ENCODE results near the gene TRMU. TPM values are rescaled to one million over a fixed set of nuclear protein-coding genes. Genes with fewer than 3 reads are reported as not detected.

TRMU gene
- total and polyA plus RNA-seq, 4 donors = 11.3 to 66.4 (median 33.8) TPM

DNA sequence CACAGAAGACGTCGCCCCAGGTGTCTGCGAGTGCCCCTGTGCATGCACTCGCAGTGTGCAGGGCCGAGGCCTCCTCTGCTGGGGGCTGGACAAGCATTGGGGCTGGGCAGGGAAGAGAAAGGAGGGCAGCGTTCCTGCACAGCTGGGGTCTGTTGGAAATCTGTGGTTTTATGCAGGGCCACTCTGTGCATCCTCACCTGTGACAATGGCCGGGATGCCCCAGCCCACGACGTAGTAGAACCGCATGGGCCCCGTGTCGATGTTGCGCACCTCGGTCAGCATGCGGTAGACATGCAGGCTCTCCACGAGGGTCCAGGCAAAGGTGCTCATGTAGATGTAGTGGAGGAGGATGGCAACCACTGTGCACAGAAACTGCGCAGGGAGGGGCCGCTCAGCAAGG lies 37.2 kb downstream of the TRMU start:
- no peak for ATAC-seq (ENCODE audit: low FRiP score)
- intact Hi-C loops (cut with DNase I) = no loop called here
- H3K4me3 ChIP-seq (ENCODE audit: low read length in 2 of 2) = no peak overlapping the region
- no peaks in the 10 kb centered on the region for H3K4me1 ChIP-seq (ENCODE audit: control insufficient read depth in 1 of 2, insufficient read depth in 2 of 2, low read length in 2 of 2)
- H3K27ac ChIP-seq (ENCODE audit: low read depth in 1 of 2, low read length in 2 of 2) = no peak overlapping the region
- H3K36me3 ChIP-seq (ENCODE audit: control insufficient read depth in 1 of 2, insufficient read depth in 2 of 2, low read length in 1 of 2) = no peaks in the 10 kb centered on the region
- no peak for DNase-seq
- WGBS, 2 donors = 92 to 95% methylated on average over 18 of the region's 18 CpGs
- H3K9me3 ChIP-seq (ENCODE audit: control insufficient read depth, low read length) = peaks cover 4% of the 10 kb centered on the region
- no peaks in the 10 kb centered on the region for H3K27me3 ChIP-seq (ENCODE audit: control insufficient read depth in 1 of 2, insufficient read depth in 2 of 2, low read length in 1 of 2)

DNA sequence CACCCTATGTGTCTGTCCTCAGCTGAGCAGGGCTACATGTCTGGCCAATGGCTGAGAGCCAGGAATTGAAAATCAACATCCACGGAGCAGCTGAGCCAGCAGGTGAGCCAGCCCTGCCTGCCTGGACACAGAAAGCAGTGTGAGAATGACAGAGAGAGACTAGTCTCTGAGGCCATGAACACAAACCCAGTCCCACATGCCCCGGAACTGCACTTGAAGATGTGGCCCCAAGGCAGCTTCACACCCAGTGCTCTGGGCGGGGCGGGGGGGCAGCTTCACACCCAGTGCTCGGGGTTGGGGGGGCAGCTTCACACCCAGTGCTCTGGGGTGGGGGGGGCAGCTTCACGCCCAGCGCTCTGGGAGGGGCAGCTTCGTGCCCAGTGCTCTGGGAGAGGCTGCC lies 37.6 kb downstream of the TRMU start:
- ATAC-seq (ENCODE audit: low FRiP score) (no peak), DNase-seq (no peak)
- intact Hi-C loops (cut with DNase I) = no loop called here
- H3K36me3 ChIP-seq (ENCODE audit: control insufficient read depth in 1 of 2, insufficient read depth in 2 of 2, low read length in 1 of 2) = no peaks in the 10 kb centered on the region
- peaks cover 4% of the 10 kb centered on the region for H3K9me3 ChIP-seq (ENCODE audit: control insufficient read depth, low read length)
- H3K4me1 ChIP-seq (ENCODE audit: control insufficient read depth in 1 of 2, insufficient read depth in 2 of 2, low read length in 2 of 2) = no peaks in the 10 kb centered on the region
- no peak overlapping the region for H3K27ac ChIP-seq (ENCODE audit: low read depth in 1 of 2, low read length in 2 of 2)
- 78 to 80% methylated on average over 8 of the region's 8 CpGs for WGBS, 2 donors
- no peak overlapping the region for H3K4me3 ChIP-seq (ENCODE audit: low read length in 2 of 2)
- H3K27me3 ChIP-seq (ENCODE audit: control insufficient read depth in 1 of 2, insufficient read depth in 2 of 2, low read length in 1 of 2) = no peaks in the 10 kb centered on the region

DNA sequence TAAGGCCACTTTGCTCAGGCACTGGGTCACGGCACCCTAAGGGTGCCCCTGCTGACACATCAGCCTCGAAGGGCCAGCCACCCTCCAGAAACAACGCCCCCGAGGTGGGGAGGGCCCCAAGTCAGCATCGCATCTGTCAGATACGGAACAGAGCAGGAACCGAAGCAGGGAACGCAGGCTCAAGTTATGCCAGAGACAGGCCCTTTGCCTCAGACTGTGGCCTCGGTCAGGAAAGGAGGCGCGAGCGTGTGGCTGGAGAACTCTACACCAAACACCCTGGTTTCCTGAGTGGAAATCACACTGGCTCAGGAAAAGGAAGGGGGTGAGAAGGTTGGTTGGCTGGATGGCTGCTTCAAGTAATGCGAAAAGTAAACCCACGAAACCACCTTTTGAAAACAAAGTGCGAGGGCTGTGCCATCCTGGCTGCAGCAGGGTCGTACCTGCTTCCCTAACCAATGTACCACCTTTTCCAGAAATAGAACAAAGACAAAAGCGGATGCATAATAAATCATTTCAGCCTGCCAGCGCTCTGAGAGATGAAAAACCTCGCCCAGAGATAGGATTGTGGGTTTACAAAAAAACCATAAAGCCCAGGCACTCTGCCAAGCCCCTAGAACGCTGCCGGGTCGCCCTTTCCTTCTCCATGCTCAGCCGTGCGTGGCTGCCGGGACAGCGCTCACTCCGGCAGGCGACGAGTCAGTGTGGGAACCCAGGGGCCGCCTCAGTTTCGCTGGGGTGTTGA lies 38.6 kb downstream of the TRMU start:
- no peak overlapping the region for H3K27ac ChIP-seq (ENCODE audit: low read depth in 1 of 2, low read length in 2 of 2)
- no peak for DNase-seq
- 79 to 80% methylated on average over 31 of the region's 31 CpGs for WGBS, 2 donors
- peaks cover 4% of the 10 kb centered on the region for H3K9me3 ChIP-seq (ENCODE audit: control insufficient read depth, low read length)
- H3K4me3 ChIP-seq (ENCODE audit: low read length in 2 of 2) = no peak overlapping the region
- no peaks in the 10 kb centered on the region for H3K36me3 ChIP-seq (ENCODE audit: control insufficient read depth in 1 of 2, insufficient read depth in 2 of 2, low read length in 1 of 2)
- H3K27me3 ChIP-seq (ENCODE audit: control insufficient read depth in 1 of 2, insufficient read depth in 2 of 2, low read length in 1 of 2) = no peaks in the 10 kb centered on the region
- intact Hi-C loops (cut with DNase I) = no loop called here
- no peaks in the 10 kb centered on the region for H3K4me1 ChIP-seq (ENCODE audit: control insufficient read depth in 1 of 2, insufficient read depth in 2 of 2, low read length in 2 of 2)
- ATAC-seq (ENCODE audit: low FRiP score) = no peak

DNA sequence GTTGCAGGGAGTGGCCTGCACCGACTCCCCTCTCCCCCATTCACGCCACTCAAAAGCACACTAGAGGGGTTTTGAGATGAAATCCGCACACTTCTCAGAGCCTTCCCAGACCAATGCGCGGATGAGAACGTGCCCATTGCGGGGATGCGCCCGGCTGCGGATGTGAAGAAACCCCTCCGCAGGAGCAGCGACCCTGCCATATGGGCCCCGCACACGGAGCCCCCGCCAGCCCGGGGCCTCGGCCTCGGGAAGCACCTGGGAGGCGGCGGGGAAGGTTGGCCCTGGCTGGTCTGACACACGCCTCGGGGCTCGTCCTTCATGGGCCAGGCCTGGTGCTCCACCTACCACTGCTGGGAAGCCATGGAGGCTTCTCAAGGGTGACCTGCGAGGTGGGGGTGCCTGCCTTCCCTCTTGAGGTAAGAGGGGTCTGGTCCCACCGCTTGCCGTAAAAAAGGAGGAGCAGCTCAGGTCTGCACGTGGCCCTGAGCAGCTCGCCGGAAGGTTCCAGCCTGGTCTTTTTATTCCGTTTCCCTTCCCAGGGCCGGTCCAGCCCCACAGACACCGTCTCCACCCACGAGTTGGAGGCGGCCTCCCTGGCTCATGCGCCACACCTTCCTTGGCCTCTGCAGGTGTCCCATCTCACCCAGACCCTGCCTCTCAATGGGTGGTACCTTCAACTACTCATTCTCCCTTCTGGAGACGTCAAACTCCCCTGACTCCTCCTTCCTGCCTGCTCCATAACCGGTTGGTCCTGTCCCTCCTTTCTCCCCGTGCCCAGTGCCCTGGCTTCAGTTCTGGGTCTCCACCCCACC lies 39.4 kb downstream of the TRMU start:
- Histone ChIP-seq H3K27ac (ENCODE audit: low read depth in 1 of 2, low read length in 2 of 2) (no peak overlapping the region), H3K9me3 (ENCODE audit: control insufficient read depth, low read length) (peaks cover 4% of the 10 kb centered on the region), H3K4me1 (ENCODE audit: control insufficient read depth in 1 of 2, insufficient read depth in 2 of 2, low read length in 2 of 2) (no peaks in the 10 kb centered on the region), H3K36me3 (ENCODE audit: control insufficient read depth in 1 of 2, insufficient read depth in 2 of 2, low read length in 1 of 2) (no peaks in the 10 kb centered on the region), H3K4me3 (ENCODE audit: low read length in 2 of 2) (no peak overlapping the region), H3K27me3 (ENCODE audit: control insufficient read depth in 1 of 2, insufficient read depth in 2 of 2, low read length in 1 of 2) (no peaks in the 10 kb centered on the region)
- WGBS, 2 donors = 93 to 95% methylated on average over 38 of the region's 38 CpGs
- intact Hi-C loops (cut with DNase I) = no loop called here
- ATAC-seq (ENCODE audit: low FRiP score) = no peak
- no peak for DNase-seq

DNA sequence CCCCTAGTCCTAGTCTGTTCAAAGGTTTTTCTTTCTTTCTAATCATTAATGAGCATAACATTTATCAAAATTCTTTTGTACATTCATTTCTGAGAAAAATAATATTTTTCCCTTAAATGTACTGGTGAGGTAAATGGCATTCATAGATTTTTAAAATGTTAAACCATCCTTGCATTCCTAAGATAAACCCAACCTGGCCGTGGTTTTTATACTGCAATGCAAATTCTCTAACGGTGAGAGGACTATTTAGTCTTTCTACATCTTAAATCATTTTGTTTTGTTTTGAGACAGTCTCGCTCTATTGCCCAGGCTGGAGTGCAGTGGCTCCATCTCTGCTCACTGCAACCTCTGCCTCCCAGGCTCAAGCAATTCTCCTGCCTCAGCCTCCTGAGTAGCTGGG lies 40.6 kb downstream of the TRMU start:
- DNase-seq = no peak
- ATAC-seq (ENCODE audit: low FRiP score) = no peak
- no peak overlapping the region for H3K4me3 ChIP-seq (ENCODE audit: low read length in 2 of 2)
- no peaks in the 10 kb centered on the region for H3K27me3 ChIP-seq (ENCODE audit: control insufficient read depth in 1 of 2, insufficient read depth in 2 of 2, low read length in 1 of 2)
- intact Hi-C loops (cut with DNase I) = no loop called here
- H3K36me3 ChIP-seq (ENCODE audit: control insufficient read depth in 1 of 2, insufficient read depth in 2 of 2, low read length in 1 of 2) = no peaks in the 10 kb centered on the region
- no peaks in the 10 kb centered on the region for H3K4me1 ChIP-seq (ENCODE audit: control insufficient read depth in 1 of 2, insufficient read depth in 2 of 2, low read length in 2 of 2)
- WGBS, 2 donors = 93 to 96% methylated on average over 3 of the region's 3 CpGs
- peaks cover 4% of the 10 kb centered on the region for H3K9me3 ChIP-seq (ENCODE audit: control insufficient read depth, low read length)
- H3K27ac ChIP-seq (ENCODE audit: low read depth in 1 of 2, low read length in 2 of 2) = no peak overlapping the region

DNA sequence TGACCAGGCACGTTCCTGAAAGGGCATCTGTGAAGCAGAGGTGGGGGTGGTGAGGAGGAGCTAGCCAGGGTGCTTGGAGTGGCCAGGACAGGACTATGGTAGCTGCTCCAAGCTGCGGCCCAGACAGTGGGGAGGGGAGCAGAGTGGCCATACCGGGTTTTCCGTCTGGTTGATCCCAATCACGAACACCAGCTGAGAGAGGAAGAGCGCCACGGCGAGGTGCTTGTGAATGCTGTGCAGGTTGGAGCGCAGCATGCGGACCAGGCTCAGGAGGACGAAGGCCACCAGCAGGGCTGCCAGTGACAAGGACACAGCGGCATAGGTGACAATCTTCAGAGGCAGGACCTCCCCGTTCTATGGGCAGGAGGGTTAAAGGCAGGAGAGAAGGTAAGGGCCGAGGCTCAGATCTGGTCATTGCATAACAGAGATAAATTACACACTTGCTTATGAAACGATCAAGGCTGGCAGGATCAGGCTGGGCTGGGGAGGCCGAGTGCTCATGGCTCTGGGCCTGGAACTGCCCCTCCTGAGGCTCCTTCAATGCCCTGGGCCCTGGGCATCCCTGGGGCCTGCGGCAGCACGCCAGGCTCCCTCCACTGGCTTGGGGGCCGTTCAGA lies 41.5 kb downstream of the TRMU start:
- no peak overlapping the region for H3K4me3 ChIP-seq (ENCODE audit: low read length in 2 of 2)
- H3K9me3 ChIP-seq (ENCODE audit: control insufficient read depth, low read length) = peaks cover 4% of the 10 kb centered on the region
- ATAC-seq (ENCODE audit: low FRiP score) (no peak), DNase-seq (no peak)
- intact Hi-C loops (cut with DNase I) = no loop called here
- H3K36me3 ChIP-seq (ENCODE audit: control insufficient read depth in 1 of 2, insufficient read depth in 2 of 2, low read length in 1 of 2) = no peaks in the 10 kb centered on the region
- H3K27ac ChIP-seq (ENCODE audit: low read depth in 1 of 2, low read length in 2 of 2) = no peak overlapping the region
- WGBS, 2 donors = 93 to 95% methylated on average over 19 of the region's 19 CpGs
- no peaks in the 10 kb centered on the region for H3K27me3 ChIP-seq (ENCODE audit: control insufficient read depth in 1 of 2, insufficient read depth in 2 of 2, low read length in 1 of 2)
- no peaks in the 10 kb centered on the region for H3K4me1 ChIP-seq (ENCODE audit: control insufficient read depth in 1 of 2, insufficient read depth in 2 of 2, low read length in 2 of 2)

DNA sequence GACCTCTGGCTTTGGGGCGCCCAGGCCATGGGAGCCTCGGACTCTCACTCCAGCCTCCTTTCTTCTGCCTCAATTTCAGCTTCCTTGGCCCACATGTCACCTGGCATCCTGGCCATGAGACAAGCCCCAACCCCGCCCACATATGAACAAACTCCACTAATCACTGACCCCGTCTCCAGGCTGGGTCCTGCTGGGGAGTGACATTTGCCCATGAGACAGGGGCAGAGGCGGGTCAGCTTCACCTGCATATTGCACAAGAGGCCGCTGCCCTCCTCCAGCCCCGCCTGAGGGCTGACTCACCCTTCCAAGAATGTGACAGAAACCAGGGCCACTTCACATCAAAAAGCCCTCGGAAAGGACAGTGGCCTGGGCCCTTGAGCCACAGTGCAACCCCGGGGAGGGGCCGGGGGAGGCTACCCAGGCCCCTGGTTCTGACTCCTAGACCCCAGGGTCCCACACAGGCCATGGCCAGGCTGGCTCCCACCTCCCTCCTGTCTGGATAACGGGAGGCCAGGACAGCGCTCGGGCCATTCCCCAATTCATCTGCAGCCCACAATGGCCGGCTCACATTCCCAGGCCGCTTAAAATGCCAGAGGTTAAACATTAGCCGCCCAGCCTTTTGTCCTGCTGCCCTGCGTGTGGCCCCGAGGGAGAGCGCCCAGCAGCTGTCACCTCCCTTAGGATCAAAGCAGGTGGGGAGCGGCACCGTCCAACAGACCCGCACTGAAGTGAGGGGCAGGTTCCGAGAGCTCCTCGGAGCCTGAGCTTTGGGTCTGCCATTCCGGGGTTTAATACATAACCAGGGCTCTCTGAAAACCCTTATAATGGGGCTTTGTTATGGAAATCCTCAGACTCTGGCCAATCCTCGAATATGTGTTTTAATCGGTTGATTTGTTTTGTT lies 42.3 kb downstream of the TRMU start:
- H3K9me3 ChIP-seq (ENCODE audit: control insufficient read depth, low read length) = peaks cover 4% of the 10 kb centered on the region
- H3K27ac ChIP-seq (ENCODE audit: low read depth in 1 of 2, low read length in 2 of 2) = no peak overlapping the region
- DNase-seq (no peak), ATAC-seq (ENCODE audit: low FRiP score) (no peak)
- H3K27me3 ChIP-seq (ENCODE audit: control insufficient read depth in 1 of 2, insufficient read depth in 2 of 2, low read length in 1 of 2) = no peaks in the 10 kb centered on the region
- H3K36me3 ChIP-seq (ENCODE audit: control insufficient read depth in 1 of 2, insufficient read depth in 2 of 2, low read length in 1 of 2) = no peaks in the 10 kb centered on the region
- WGBS, 2 donors = 83 to 86% methylated on average over 26 to 27 of the region's 27 CpGs
- intact Hi-C loops (cut with DNase I) = no loop called here
- no peak overlapping the region for H3K4me3 ChIP-seq (ENCODE audit: low read length in 2 of 2)
- no peaks in the 10 kb centered on the region for H3K4me1 ChIP-seq (ENCODE audit: control insufficient read depth in 1 of 2, insufficient read depth in 2 of 2, low read length in 2 of 2)

DNA sequence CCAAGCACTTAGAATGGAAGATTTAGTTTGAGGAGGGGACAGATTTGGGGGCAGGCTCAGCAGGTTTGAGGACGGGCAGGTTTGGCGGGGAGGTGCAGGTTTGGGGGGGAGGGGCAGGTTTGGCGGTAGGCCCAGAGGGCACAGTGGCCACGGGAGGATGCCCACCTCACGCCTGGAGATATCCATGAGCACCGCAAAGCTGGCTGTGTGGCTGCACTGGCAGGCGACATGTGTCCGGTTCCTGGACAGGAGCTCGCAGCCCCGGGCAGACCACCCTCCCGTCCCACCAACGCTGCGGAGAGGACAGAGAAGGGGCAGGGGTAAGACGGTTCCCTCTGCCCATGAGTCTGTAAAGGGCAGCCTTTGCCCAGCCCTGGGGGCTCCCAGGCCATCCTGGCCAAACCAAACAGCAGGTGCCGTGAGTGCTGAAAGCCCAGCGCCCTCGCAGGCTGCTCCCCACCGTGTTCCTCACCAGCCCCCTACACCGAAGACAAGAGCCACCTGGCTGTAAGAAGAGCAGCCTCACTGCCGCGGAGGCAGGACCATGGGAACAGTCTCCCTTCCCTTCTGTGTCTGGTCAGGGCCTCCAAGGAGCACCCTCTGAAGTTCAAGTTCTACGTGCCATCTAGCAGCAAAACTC lies 43.0 kb downstream of the TRMU start:
- no peak for DNase-seq
- H3K27me3 ChIP-seq (ENCODE audit: control insufficient read depth in 1 of 2, insufficient read depth in 2 of 2, low read length in 1 of 2) = no peaks in the 10 kb centered on the region
- intact Hi-C loops (cut with DNase I) = no loop called here
- H3K36me3 ChIP-seq (ENCODE audit: control insufficient read depth in 1 of 2, insufficient read depth in 2 of 2, low read length in 1 of 2) = no peaks in the 10 kb centered on the region
- H3K27ac ChIP-seq (ENCODE audit: low read depth in 1 of 2, low read length in 2 of 2) = no peak overlapping the region
- H3K4me1 ChIP-seq (ENCODE audit: control insufficient read depth in 1 of 2, insufficient read depth in 2 of 2, low read length in 2 of 2) = no peaks in the 10 kb centered on the region
- WGBS, 2 donors = 84 to 85% methylated on average over 18 to 22 of the region's 22 CpGs
- peaks cover 4% of the 10 kb centered on the region for H3K9me3 ChIP-seq (ENCODE audit: control insufficient read depth, low read length)
- H3K4me3 ChIP-seq (ENCODE audit: low read length in 2 of 2) = no peak overlapping the region
- no peak for ATAC-seq (ENCODE audit: low FRiP score)
